MM.1S (cell line): ENCODE results near the gene HNRNPA3.
"Not testable (repeated sequence)": the region's sequence is repeated elsewhere in the genome, so short reads cannot be mapped to it uniquely, and the experiment has no call there.

Source experiments
- DNase-seq: peaks from one replicate; pipeline ENCODE4 v3.0.0-alpha.2; 2015
- H2AFZ ChIP-seq: fragments of 300-600 bp; sonication (generic); 2 replicates; pipeline ENCODE4 v1.6.0; 2016; ENCODE audit warnings: antibody characterized with exemption, low read length
- H3F3A ChIP-seq: fragments of 300-600 bp; sonication (generic); 2 replicates; pipeline ENCODE4 v1.6.1; 2016; ENCODE audit warnings: mild to moderate bottlenecking, antibody characterized with exemption, low read length, moderate library complexity, mixed read lengths; ENCODE audit not compliant: insufficient read depth
- H3K27ac ChIP-seq: fragments of 300-600 bp; sonication (generic); 2 replicates; pipeline ENCODE4 v1.5.1; 2016; ENCODE audit warnings: mild to moderate bottlenecking, low read length
- H3K27me3 ChIP-seq: fragments of 300-600 bp; sonication (generic); replicated peaks from 2 replicates; pipeline ENCODE4 v1.6.0; 2016; ENCODE audit warnings: low read length; ENCODE audit not compliant: insufficient read depth
- H3K36me3 ChIP-seq: fragments of 300-600 bp; sonication (generic); replicated peaks from 2 replicates; pipeline ENCODE4 v1.6.1; 2016; ENCODE audit warnings: mild to moderate bottlenecking, low read length, mixed read lengths; ENCODE audit not compliant: insufficient read depth
- H3K4me1 ChIP-seq: fragments of 300-600 bp; sonication (generic); 2 replicates; pipeline ENCODE4 v1.6.1; 2016; ENCODE audit warnings: low read length, mixed read lengths
- H3K4me2 ChIP-seq: fragments of 300-600 bp; sonication (generic); 2 replicates; pipeline ENCODE4 v1.6.0; 2016; ENCODE audit warnings: low read depth, low read length
- H3K4me3 ChIP-seq: fragments of 300-600 bp; sonication (generic); 2 replicates; pipeline ENCODE4 v1.5.1; 2016; ENCODE audit warnings: low read length, mixed read lengths
- H3K79me2 ChIP-seq: fragments of 300-600 bp; sonication (generic); 2 replicates; pipeline ENCODE4 v1.6.1; 2016; ENCODE audit warnings: mixed run types, low read length, mixed read lengths
- H3K9ac ChIP-seq: fragments of 300-600 bp; sonication (generic); 2 replicates; pipeline ENCODE4 v1.6.1; 2016; ENCODE audit warnings: low read length, mixed read lengths
- H3K9me2 ChIP-seq: fragments of 300-600 bp; sonication (generic); replicated peaks from 2 replicates; pipeline ENCODE4 v1.6.1; 2016; ENCODE audit warnings: mild to moderate bottlenecking, low read length, mixed read lengths; ENCODE audit not compliant: insufficient read depth
- H3K9me3 ChIP-seq: fragments of 300-600 bp; sonication (generic); replicated peaks from 2 replicates; pipeline ENCODE4 v1.6.1; 2016; ENCODE audit warnings: mild to moderate bottlenecking, low read length, mixed read lengths; ENCODE audit not compliant: insufficient read depth
- H4K20me1 ChIP-seq: fragments of 300-600 bp; sonication (generic); 2 replicates; pipeline ENCODE4 v1.6.1; 2016; ENCODE audit warnings: mild to moderate bottlenecking, low read length, moderate library complexity, mixed read lengths; ENCODE audit not compliant: insufficient read depth
- EZH2 ChIP-seq: fragments of 300-600 bp; sonication (generic); optimal IDR thresholded peaks from 2 replicates; pipeline ENCODE3; 2017; ENCODE audit warnings: low read depth, mild to moderate bottlenecking, antibody characterized with exemption, low read length, mixed read lengths
- EZH2phosphoT487 ChIP-seq: fragments of 300-600 bp; sonication (generic); IDR thresholded peaks from 2 replicates; pipeline ENCODE4 v1.6.1; 2018; ENCODE audit warnings: antibody characterized with exemption, low read length
- TF ChIP-seq, protein P1 (sequence below): fragments of 300-600 bp; sonication (generic); IDR thresholded peaks from 2 replicates; pipeline ENCODE4 v1.5.1; 2016; ENCODE audit warnings: antibody characterized with exemption, low read length, mixed read lengths

The HNRNPA3 gene

DNA sequence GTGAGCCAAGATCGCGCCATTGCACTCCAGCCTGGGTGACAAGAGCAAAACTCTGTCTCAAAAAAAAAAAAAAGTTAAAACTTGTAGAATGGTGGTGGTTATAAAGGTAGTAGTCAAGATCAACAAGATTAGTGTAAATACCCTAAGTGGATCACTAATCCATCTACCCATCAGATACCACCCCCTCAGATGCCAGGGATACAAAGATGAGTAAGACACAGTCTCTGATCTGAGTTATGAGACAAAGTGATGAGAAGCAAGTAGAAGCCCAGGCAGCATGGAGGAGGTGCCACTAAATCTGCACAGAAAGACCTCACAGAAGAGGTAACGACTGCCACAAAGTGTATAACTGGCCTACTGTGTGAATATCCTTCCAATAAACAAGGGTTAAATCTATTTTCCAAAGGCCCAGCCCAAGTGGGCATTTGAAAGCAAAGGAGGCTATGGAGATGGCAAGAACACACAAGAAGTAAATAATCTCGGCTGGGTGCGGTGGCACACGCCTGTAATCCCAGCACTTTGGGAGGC is 31.7 kb downstream of the HNRNPA3 start:
- H3K27ac ChIP-seq = no peak overlapping the region
- no peak overlapping the region for H3K4me3 ChIP-seq
- no peaks in the 10 kb centered on the region for H3K9me2 ChIP-seq
- H3K9me3 ChIP-seq = no peaks in the 10 kb centered on the region
- H2AFZ ChIP-seq = no peak overlapping the region
- H3F3A ChIP-seq = no peaks in the 10 kb centered on the region
- TF ChIP-seq, protein P1, sequence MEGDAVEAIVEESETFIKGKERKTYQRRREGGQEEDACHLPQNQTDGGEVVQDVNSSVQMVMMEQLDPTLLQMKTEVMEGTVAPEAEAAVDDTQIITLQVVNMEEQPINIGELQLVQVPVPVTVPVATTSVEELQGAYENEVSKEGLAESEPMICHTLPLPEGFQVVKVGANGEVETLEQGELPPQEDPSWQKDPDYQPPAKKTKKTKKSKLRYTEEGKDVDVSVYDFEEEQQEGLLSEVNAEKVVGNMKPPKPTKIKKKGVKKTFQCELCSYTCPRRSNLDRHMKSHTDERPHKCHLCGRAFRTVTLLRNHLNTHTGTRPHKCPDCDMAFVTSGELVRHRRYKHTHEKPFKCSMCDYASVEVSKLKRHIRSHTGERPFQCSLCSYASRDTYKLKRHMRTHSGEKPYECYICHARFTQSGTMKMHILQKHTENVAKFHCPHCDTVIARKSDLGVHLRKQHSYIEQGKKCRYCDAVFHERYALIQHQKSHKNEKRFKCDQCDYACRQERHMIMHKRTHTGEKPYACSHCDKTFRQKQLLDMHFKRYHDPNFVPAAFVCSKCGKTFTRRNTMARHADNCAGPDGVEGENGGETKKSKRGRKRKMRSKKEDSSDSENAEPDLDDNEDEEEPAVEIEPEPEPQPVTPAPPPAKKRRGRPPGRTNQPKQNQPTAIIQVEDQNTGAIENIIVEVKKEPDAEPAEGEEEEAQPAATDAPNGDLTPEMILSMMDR = no peak
- TF ChIP-seq EZH2phosphoT487 = no peak
- no peak for TF ChIP-seq EZH2
- no peak for DNase-seq
- peaks cover 28% of the 10 kb centered on the region for H3K4me1 ChIP-seq
- no peaks in the 10 kb centered on the region for H3K36me3 ChIP-seq
- no peaks in the 10 kb centered on the region for H3K27me3 ChIP-seq
- no peak overlapping the region for H3K9ac ChIP-seq
- H3K79me2 ChIP-seq = peaks cover 95% of the 10 kb centered on the region
- no peak overlapping the region for H3K4me2 ChIP-seq
- peaks cover 4% of the 10 kb centered on the region; the same call in 1 of the 2 replicates for H4K20me1 ChIP-seq

DNA sequence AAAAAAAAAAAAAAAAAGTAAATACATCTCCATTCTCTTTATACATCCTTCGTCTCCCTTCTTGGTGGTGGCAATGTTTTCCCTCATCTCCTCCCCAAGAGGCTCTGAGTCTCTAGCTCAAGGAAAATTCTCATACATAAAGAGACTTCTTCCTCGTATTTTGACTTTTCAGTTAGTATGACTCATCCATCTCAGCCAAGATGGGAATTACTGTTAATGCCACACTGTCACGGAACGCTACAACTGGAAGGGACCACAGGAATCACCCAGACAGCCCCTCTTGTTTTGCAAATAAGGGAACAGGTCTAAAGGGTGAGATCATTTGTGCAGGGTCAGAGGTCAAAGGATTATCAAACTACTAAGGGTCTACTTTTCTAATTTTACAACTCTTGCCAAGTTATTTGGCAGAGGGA is 32.4 kb downstream of the HNRNPA3 start:
- Histone ChIP-seq H3K79me2 (peaks cover 95% of the 10 kb centered on the region), H2AFZ (no peak overlapping the region), H3K36me3 (no peaks in the 10 kb centered on the region), H3K9me3 (no peaks in the 10 kb centered on the region), H3F3A (no peaks in the 10 kb centered on the region), H3K9me2 (no peaks in the 10 kb centered on the region), H3K27me3 (no peaks in the 10 kb centered on the region), H4K20me1 (peaks cover 4% of the 10 kb centered on the region; the same call in 1 of the 2 replicates), H3K4me1 (peaks cover 24% of the 10 kb centered on the region), H3K9ac (no peak overlapping the region), H3K4me3 (no peak overlapping the region), H3K4me2 (no peak overlapping the region), H3K27ac (no peak overlapping the region)
- DNase-seq = no peak
- TF ChIP-seq, protein P1 = no peak
- no peak for TF ChIP-seq EZH2phosphoT487
- TF ChIP-seq EZH2 = no peak

DNA sequence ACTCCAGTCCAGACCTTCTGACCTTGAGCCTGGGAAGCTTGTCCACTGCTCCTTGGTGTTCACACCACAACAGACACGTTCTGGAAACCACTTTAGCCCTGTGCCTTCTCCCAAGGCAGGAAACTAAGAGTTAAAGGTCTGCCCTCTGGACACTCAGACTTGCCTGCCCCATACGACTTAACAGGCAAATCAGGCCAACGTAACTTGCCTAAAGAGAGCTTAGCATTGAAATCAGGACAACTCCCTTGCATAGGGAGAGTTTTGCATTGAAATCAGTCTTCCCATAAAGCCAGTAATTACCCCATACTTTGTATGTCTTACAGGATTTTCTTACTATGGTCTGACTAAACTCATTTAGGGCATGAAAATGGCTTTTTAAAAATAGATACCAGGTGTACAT is 33.4 kb downstream of the HNRNPA3 start:
- Histone ChIP-seq H3K9ac (no peak overlapping the region), H3K4me3 (no peak overlapping the region), H3K9me3 (no peaks in the 10 kb centered on the region), H3K27me3 (no peaks in the 10 kb centered on the region), H4K20me1 (peaks cover 13% of the 10 kb centered on the region), H3K27ac (no peak overlapping the region), H3K79me2 (peaks cover 95% of the 10 kb centered on the region), H3F3A (no peaks in the 10 kb centered on the region), H2AFZ (no peak overlapping the region), H3K9me2 (no peaks in the 10 kb centered on the region), H3K4me2 (no peak overlapping the region), H3K4me1 (peaks cover 16% of the 10 kb centered on the region; the same call in 1 of the 2 replicates), H3K36me3 (no peaks in the 10 kb centered on the region)
- no peak for DNase-seq
- TF ChIP-seq EZH2 (no peak), EZH2phosphoT487 (no peak)
- TF ChIP-seq, protein P1 = no peak

DNA sequence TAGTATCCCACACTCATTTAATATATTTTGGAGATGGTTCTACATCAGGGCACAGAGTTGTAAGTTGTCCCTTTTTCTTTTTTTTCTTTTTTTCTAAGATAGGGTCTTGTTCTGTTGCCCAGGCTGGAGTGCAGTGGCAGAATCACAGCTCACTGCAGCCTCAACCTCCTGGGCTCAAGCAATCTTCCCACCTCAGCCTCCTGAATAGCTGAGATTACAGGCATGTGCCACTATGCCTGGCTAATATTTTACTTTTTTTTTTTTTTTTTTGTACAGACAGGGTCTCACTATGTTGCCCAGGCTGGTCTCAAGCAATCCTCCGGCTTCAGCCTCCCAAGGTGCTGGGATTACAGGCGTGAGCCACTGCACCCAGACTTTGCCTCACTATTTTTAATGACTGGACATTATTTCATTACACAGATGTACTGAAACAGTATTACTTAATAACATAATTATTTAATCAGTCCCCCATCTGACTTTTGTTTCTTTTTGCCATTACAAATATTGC is 34.0 kb downstream of the HNRNPA3 start:
- not testable (repeated sequence) for H3F3A ChIP-seq, H3K27ac ChIP-seq, H3K36me3 ChIP-seq, DNase-seq, H3K4me3 ChIP-seq, H3K27me3 ChIP-seq, H3K9me3 ChIP-seq, H3K9me2 ChIP-seq, H3K4me2 ChIP-seq, H2AFZ ChIP-seq, H3K9ac ChIP-seq
- peaks cover 95% of the 10 kb centered on the region for H3K79me2 ChIP-seq
- H4K20me1 ChIP-seq = peaks cover 17% of the 10 kb centered on the region
- 0 out of 2 replicates have a peak, but pooled peaks cover 12% of the 10 kb centered on the region for H3K4me1 ChIP-seq
